GM10266 (cell line): ENCODE measurements around the gene TRMT61A.

ENCODE experiments used
- DNase-seq: peaks from one replicate; pipeline ENCODE4 v3.0.0; 2012; ENCODE audit errors: extremely low spot score
- CTCF ChIP-seq: IDR thresholded peaks from 2 replicates; pipeline ENCODE4 v1.5.1; 2012; ENCODE audit warnings: mild to moderate bottlenecking, low read depth; ENCODE audit not compliant: control insufficient read depth, insufficient read depth; ENCODE audit errors: missing control alignments

The TRMT61A gene

GRCh38 chr14:103547455-103547940, 18.5 kb downstream of the TRMT61A start:
- no peak for TF ChIP-seq CTCF
- DNase-seq, result no peak

GRCh38 chr14:103547941-103548462, 19.0 kb downstream of the TRMT61A start:
- DNase-seq, result no peak
- TF ChIP-seq CTCF, result no peak

GRCh38 chr14:103548463-103549351, 19.7 kb downstream of the TRMT61A start:
- no peak for DNase-seq
- no peak for TF ChIP-seq CTCF

GRCh38 chr14:103549361-103550311, 20.6 kb downstream of the TRMT61A start:
- TF ChIP-seq CTCF, result no peak
- DNase-seq, result no peak

GRCh38 chr14:103550451-103551337, 21.7 kb downstream of the TRMT61A start:
- DNase-seq, result no peak
- no peak for TF ChIP-seq CTCF

- TF ChIP-seq CTCF, result no peak
- DNase-seq, result no peak
Measured at GRCh38 chr14:103551338-103551762, 22.4 kb downstream of the TRMT61A start.
